Subcutaneous abdominal adipose tissue (tissue), 5 donors: ENCODE measurements around the gene CDK9.
A peak's percentile ranks its signal among the peaks of the same experiment; 100 is the strongest.

Experiments
- H3K27ac ChIP-seq: one replicate; pipeline ENCODE4 v1.7.0; 2013; ENCODE audit warnings: low read depth, mild to moderate bottlenecking, inconsistent platforms, low read length, moderate library complexity
- H3K27me3 ChIP-seq, 5 donors: one replicate each; pipeline ENCODE4 v1.7.0; 2013; ENCODE audit warnings: low read length in 5 of 5, inconsistent platforms in 1 of 5; ENCODE audit not compliant: control insufficient read depth in 5 of 5, insufficient read depth in 4 of 5
- H3K36me3 ChIP-seq, 5 donors: one replicate each; pipeline ENCODE4 v1.7.0; 2013; ENCODE audit warnings: low read length in 5 of 5; ENCODE audit not compliant: control insufficient read depth in 5 of 5, insufficient read depth in 5 of 5
- H3K4me1 ChIP-seq, 5 donors: one replicate each; pipeline ENCODE4 v1.7.0; 2013; ENCODE audit warnings: low read length in 5 of 5, mild to moderate bottlenecking in 3 of 5, moderate library complexity in 1 of 5; ENCODE audit not compliant: control insufficient read depth in 5 of 5, insufficient read depth in 5 of 5
- H3K4me3 ChIP-seq, 5 donors: one replicate each; pipeline ENCODE4 v1.7.0; 2013; ENCODE audit warnings: low read length in 5 of 5, low read depth in 1 of 5
- H3K9ac ChIP-seq, 5 donors: one replicate each; pipeline ENCODE4 v1.7.0; 2013; ENCODE audit warnings: low read length in 5 of 5, mild to moderate bottlenecking in 4 of 5, moderate library complexity in 3 of 5
- H3K9me3 ChIP-seq, 5 donors: one replicate each; pipeline ENCODE4 v1.7.0; 2013; ENCODE audit warnings: low read length in 5 of 5; ENCODE audit not compliant: control insufficient read depth in 5 of 5
- donor health status: healthy.
- donor health status: healthy.
- donor health status: healthy.
- donor health status: healthy.
- donor health status: healthy.

CDK9 gene

GRCh38 chr9:127788337-127789011, 2.6 kb downstream of the CDK9 start:
- Histone ChIP-seq H3K9ac (peak overlapping the region in 1 of 5 donors; percentile 28), H3K27ac (no peak overlapping the region), H3K4me3 (no peak overlapping the region), H3K27me3 (no peaks in the 10 kb centered on the region), H3K4me1 (peaks cover 7 to 68% (median 48%) of the 10 kb centered on the region in 5 donors), H3K9me3 (no peaks in the 10 kb centered on the region), H3K36me3 (peaks cover 0 to 61% (median 52%) of the 10 kb centered on the region in 5 donors)

DNA sequence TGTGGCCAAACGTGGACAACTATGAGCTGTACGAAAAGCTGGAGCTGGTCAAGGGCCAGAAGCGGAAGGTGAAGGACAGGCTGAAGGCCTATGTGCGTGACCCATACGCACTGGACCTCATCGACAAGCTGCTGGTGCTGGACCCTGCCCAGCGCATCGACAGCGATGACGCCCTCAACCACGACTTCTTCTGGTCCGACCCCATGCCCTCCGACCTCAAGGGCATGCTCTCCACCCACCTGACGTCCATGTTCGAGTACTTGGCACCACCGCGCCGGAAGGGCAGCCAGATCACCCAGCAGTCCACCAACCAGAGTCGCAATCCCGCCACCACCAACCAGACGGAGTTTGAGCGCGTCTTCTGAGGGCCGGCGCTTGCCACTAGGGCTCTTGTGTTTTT, 3.3 kb downstream of the CDK9 start:
- Histone ChIP-seq H3K27me3 (no peaks in the 10 kb centered on the region), H3K4me1 (peaks cover 7 to 64% (median 42%) of the 10 kb centered on the region in 5 donors), H3K9me3 (no peaks in the 10 kb centered on the region), H3K4me3 (no peak overlapping the region), H3K36me3 (peaks cover 0 to 61% (median 52%) of the 10 kb centered on the region in 5 donors), H3K27ac (peak overlapping the region; percentile 64), H3K9ac (no peak overlapping the region)

- Histone ChIP-seq H3K4me1 (peaks cover 7 to 57% (median 38%) of the 10 kb centered on the region in 5 donors), H3K36me3 (peaks cover 0 to 61% (median 52%) of the 10 kb centered on the region in 5 donors), H3K4me3 (no peak overlapping the region), H3K27ac (peak overlapping the region; percentile 64), H3K9me3 (no peaks in the 10 kb centered on the region), H3K27me3 (no peaks in the 10 kb centered on the region), H3K9ac (peak overlapping the region in 1 of 5 donors; percentile 43)
Measured at GRCh38 chr9:127790094-127790855, 4.4 kb downstream of the CDK9 start.

DNA sequence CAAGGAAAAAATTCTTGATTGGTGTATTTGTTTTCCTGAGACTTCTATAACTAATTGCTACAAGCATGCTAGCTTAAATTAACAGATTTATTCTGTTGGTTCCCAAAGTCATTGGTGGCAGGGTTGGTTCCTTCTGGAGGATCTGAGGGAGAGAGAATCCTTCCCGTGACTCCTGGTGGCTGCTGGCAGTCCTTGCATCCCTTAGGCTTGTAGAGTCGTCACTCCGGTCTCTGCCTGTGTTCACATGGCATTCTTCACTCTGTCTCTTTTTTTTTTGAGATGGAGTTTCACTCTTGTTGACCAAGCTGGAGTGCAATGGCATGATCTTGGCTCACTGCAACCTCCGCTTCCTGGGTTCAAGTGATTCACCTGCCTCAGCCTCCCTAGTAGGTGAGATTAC, 5.3 kb downstream of the CDK9 start:
- H3K9me3 ChIP-seq = no peaks in the 10 kb centered on the region
- peaks cover 7 to 62% (median 40%) of the 10 kb centered on the region in 5 donors for H3K4me1 ChIP-seq
- no peaks in the 10 kb centered on the region for H3K27me3 ChIP-seq
- peaks cover 0 to 61% (median 52%) of the 10 kb centered on the region in 5 donors for H3K36me3 ChIP-seq
- H3K9ac ChIP-seq = no peak overlapping the region
- H3K27ac ChIP-seq = peak overlapping the region; percentile 64
- no peak overlapping the region for H3K4me3 ChIP-seq

- Histone ChIP-seq H3K4me1 (peaks cover 5 to 62% (median 37%) of the 10 kb centered on the region in 5 donors), H3K36me3 (peaks cover 0 to 54% (median 48%) of the 10 kb centered on the region in 5 donors), H3K4me3 (no peak overlapping the region), H3K9ac (no peak overlapping the region), H3K27ac (peak overlapping the region; percentile 27), H3K27me3 (no peaks in the 10 kb centered on the region), H3K9me3 (no peaks in the 10 kb centered on the region)
Measured at GRCh38 chr9:127792417-127793031, 6.7 kb downstream of the CDK9 start.

- Histone ChIP-seq H3K27me3 (no peaks in the 10 kb centered on the region), H3K4me1 (peaks cover 5 to 57% (median 40%) of the 10 kb centered on the region in 5 donors), H3K9me3 (no peaks in the 10 kb centered on the region), H3K4me3 (no peak overlapping the region), H3K36me3 (peaks cover 0 to 47% (median 41%) of the 10 kb centered on the region in 5 donors), H3K9ac (peak overlapping the region in 1 of 5 donors; percentile 47), H3K27ac (peak overlapping the region; percentile 30)
Measured at GRCh38 chr9:127793093-127793708, 7.4 kb downstream of the CDK9 start.

DNA sequence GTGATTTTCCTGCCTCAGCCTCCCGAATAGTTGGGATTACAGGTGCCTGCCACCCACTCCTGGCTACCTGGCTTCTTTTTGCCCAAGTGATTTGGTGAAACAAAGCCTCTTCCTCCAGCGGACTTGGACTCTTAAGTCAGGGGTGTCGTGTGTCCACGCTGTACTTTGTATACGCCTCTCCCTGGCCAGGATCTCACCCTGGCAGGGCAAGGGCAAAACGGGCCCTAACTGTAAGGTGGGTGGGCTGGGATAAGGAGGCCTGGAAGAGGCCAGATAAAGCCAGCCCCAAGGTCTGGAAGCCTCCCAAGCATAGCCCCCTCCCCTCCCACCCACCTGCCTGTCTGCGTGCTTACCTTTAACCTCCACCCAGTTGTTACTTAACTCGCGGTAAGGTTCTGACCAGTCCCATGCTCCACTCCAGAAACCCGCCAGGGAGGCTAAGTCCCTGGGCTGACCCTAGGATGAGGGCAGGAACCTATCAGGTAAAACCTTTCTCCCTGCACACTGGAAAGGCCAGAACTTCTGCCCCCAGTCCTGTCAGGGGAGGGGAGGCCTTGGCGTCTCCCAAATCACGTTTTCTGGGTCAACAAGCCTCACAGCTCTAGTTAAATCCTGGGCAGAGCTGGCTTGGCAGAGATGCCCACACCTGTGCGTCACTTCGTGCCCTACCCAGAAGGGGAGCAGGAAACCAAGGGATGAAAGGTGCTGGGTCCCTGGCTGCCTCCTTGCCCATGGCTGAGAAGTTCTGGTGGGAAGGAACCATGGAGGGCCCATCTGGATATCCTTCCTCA, 8.4 kb downstream of the CDK9 start:
- H3K27me3 ChIP-seq = no peaks in the 10 kb centered on the region
- H3K4me1 ChIP-seq = peaks cover 5 to 50% (median 44%) of the 10 kb centered on the region in 5 donors
- H3K9me3 ChIP-seq = no peaks in the 10 kb centered on the region
- no peak overlapping the region for H3K9ac ChIP-seq
- no peak overlapping the region for H3K27ac ChIP-seq
- H3K4me3 ChIP-seq = no peak overlapping the region
- peaks cover 0 to 37% (median 31%) of the 10 kb centered on the region in 5 donors for H3K36me3 ChIP-seq

DNA sequence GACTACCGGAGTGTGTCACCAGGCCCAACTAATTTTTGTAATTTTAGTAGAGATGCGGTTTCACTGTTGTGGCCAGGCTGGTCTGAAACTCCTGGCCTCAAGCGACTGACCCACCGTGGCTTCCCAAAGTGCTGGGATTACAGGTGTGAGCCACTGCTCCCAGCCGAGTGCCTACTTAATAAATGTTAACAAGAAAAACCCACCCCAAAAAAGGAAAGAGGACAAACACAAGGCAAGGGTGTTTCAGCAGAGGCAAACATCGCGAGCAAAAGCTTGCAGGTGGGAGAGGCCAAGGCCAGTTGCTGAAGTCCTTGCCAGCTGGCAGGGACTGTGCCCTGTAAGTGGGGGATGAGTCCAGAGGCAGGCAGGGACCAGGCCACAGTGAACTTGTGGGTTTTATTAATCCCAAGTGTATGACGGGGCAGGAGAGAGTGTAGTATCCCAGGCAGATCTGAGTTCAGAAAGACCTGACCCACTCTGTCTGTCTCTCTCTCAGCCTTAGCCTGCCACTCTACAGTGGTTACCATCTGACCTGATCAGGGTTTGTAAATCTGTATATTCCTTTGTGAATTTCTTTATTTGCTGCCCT, 10.5 kb downstream of the CDK9 start:
- no peak overlapping the region for H3K9ac ChIP-seq
- no peaks in the 10 kb centered on the region for H3K9me3 ChIP-seq
- H3K27me3 ChIP-seq = no peaks in the 10 kb centered on the region
- H3K4me1 ChIP-seq = peaks cover 5 to 30% (median 28%) of the 10 kb centered on the region in 5 donors
- peak overlapping the region; percentile 35 for H3K27ac ChIP-seq
- H3K4me3 ChIP-seq = no peak overlapping the region
- H3K36me3 ChIP-seq = peaks cover 0 to 17% (median 11%) of the 10 kb centered on the region in 5 donors

GRCh38 chr9:127796852-127797370, 11.1 kb downstream of the CDK9 start:
- Histone ChIP-seq H3K27me3 (no peaks in the 10 kb centered on the region), H3K4me3 (no peak overlapping the region), H3K36me3 (peaks cover 0 to 12% (median 8%) of the 10 kb centered on the region in 5 donors), H3K27ac (peak overlapping the region; percentile 35), H3K4me1 (peaks cover 5 to 29% (median 28%) of the 10 kb centered on the region in 5 donors), H3K9me3 (no peaks in the 10 kb centered on the region), H3K9ac (no peak overlapping the region)
